Measurements from ENCODE around the gene ALOX15B.
"Not testable (repeated sequence)": the region's sequence is repeated elsewhere in the genome, so short reads cannot be mapped to it uniquely, and the experiment has no call there.

The ALOX15B gene

GRCh38 chr17:8041249-8041928 lies 2.5 kb downstream of the ALOX15B start:
- DNase-seq = peak in 1 of 5 experiments; percentile 63

GRCh38 chr17:8041979-8042378 lies 3.1 kb downstream of the ALOX15B start:
- no peak for DNase-seq

GRCh38 chr17:8044819-8045810 lies 6.3 kb downstream of the ALOX15B start:
- DNase-seq = no peak

GRCh38 chr17:8046306-8046928 lies 7.6 kb downstream of the ALOX15B start:
- no peak for DNase-seq

GRCh38 chr17:8046929-8047768 lies 8.3 kb downstream of the ALOX15B start:
- DNase-seq = no peak

GRCh38 chr17:8047769-8048110 lies 8.9 kb downstream of the ALOX15B start:
- DNase-seq = no peak

GRCh38 chr17:8048236-8048635 lies 9.4 kb downstream of the ALOX15B start:
- DNase-seq = no peak

- no peak for DNase-seq
Observed at GRCh38 chr17:8048736-8049135, 9.9 kb downstream of the ALOX15B start.

- no peak for DNase-seq
Observed at GRCh38 chr17:8051831-8052230, 13.0 kb downstream of the ALOX15B start.

- DNase-seq = no peak
Observed at GRCh38 chr17:8052256-8053252, 13.7 kb downstream of the ALOX15B start.

- no peak for DNase-seq
Observed at GRCh38 chr17:8053600-8053999, 14.7 kb downstream of the ALOX15B start.

- DNase-seq = no peak
Observed at GRCh38 chr17:8055851-8056231, 17.0 kb downstream of the ALOX15B start.

GRCh38 chr17:8056232-8056975 lies 17.5 kb downstream of the ALOX15B start:
- DNase-seq = peak in 1 of 5 experiments; percentile 71

- no peak for DNase-seq
Observed at GRCh38 chr17:8056976-8057625, 18.2 kb downstream of the ALOX15B start.

- DNase-seq = peak in 3 of 5 experiments; percentile 22 to 74 (median 51)
Observed at GRCh38 chr17:8057691-8058114, 18.8 kb downstream of the ALOX15B start.

GRCh38 chr17:8059131-8059530 lies 20.3 kb downstream of the ALOX15B start:
- no peak for DNase-seq

GRCh38 chr17:8060274-8060673 lies 21.4 kb downstream of the ALOX15B start:
- peak in 4 of 5 experiments; percentile 22 to 61 (median 38) for DNase-seq

GRCh38 chr17:8061851-8062250 lies 23.0 kb downstream of the ALOX15B start:
- DNase-seq = not testable (repeated sequence)

- DNase-seq = no peak
Observed at GRCh38 chr17:8062435-8062806, 23.6 kb downstream of the ALOX15B start.
